MM.1S (cell line): ENCODE measurements around the gene COG5.

Experiments
- DNase-seq: peaks from one replicate; pipeline ENCODE4 v3.0.0-alpha.2; 2015
- H2AFZ ChIP-seq: fragments of 300-600 bp; sonication (generic); 2 replicates; pipeline ENCODE4 v1.6.0; 2016; ENCODE audit warnings: antibody characterized with exemption, low read length
- H3F3A ChIP-seq: fragments of 300-600 bp; sonication (generic); 2 replicates; pipeline ENCODE4 v1.6.1; 2016; ENCODE audit warnings: mild to moderate bottlenecking, antibody characterized with exemption, low read length, moderate library complexity, mixed read lengths; ENCODE audit not compliant: insufficient read depth
- H3K27ac ChIP-seq: fragments of 300-600 bp; sonication (generic); 2 replicates; pipeline ENCODE4 v1.5.1; 2016; ENCODE audit warnings: mild to moderate bottlenecking, low read length
- H3K27me3 ChIP-seq: fragments of 300-600 bp; sonication (generic); replicated peaks from 2 replicates; pipeline ENCODE4 v1.6.0; 2016; ENCODE audit warnings: low read length; ENCODE audit not compliant: insufficient read depth
- H3K36me3 ChIP-seq: fragments of 300-600 bp; sonication (generic); replicated peaks from 2 replicates; pipeline ENCODE4 v1.6.1; 2016; ENCODE audit warnings: mild to moderate bottlenecking, low read length, mixed read lengths; ENCODE audit not compliant: insufficient read depth
- H3K4me1 ChIP-seq: fragments of 300-600 bp; sonication (generic); 2 replicates; pipeline ENCODE4 v1.6.1; 2016; ENCODE audit warnings: low read length, mixed read lengths
- H3K4me2 ChIP-seq: fragments of 300-600 bp; sonication (generic); 2 replicates; pipeline ENCODE4 v1.6.0; 2016; ENCODE audit warnings: low read depth, low read length
- H3K4me3 ChIP-seq: fragments of 300-600 bp; sonication (generic); 2 replicates; pipeline ENCODE4 v1.5.1; 2016; ENCODE audit warnings: low read length, mixed read lengths
- H3K79me2 ChIP-seq: fragments of 300-600 bp; sonication (generic); 2 replicates; pipeline ENCODE4 v1.6.1; 2016; ENCODE audit warnings: mixed run types, low read length, mixed read lengths
- H3K9ac ChIP-seq: fragments of 300-600 bp; sonication (generic); 2 replicates; pipeline ENCODE4 v1.6.1; 2016; ENCODE audit warnings: low read length, mixed read lengths
- H3K9me2 ChIP-seq: fragments of 300-600 bp; sonication (generic); replicated peaks from 2 replicates; pipeline ENCODE4 v1.6.1; 2016; ENCODE audit warnings: mild to moderate bottlenecking, low read length, mixed read lengths; ENCODE audit not compliant: insufficient read depth
- H3K9me3 ChIP-seq: fragments of 300-600 bp; sonication (generic); replicated peaks from 2 replicates; pipeline ENCODE4 v1.6.1; 2016; ENCODE audit warnings: mild to moderate bottlenecking, low read length, mixed read lengths; ENCODE audit not compliant: insufficient read depth
- H4K20me1 ChIP-seq: fragments of 300-600 bp; sonication (generic); 2 replicates; pipeline ENCODE4 v1.6.1; 2016; ENCODE audit warnings: mild to moderate bottlenecking, low read length, moderate library complexity, mixed read lengths; ENCODE audit not compliant: insufficient read depth
- CTCF ChIP-seq: fragments of 300-600 bp; sonication (generic); IDR thresholded peaks from 2 replicates; pipeline ENCODE4 v1.5.1; 2016; ENCODE audit warnings: antibody characterized with exemption, low read length, mixed read lengths
- EZH2 ChIP-seq: fragments of 300-600 bp; sonication (generic); optimal IDR thresholded peaks from 2 replicates; pipeline ENCODE3; 2017; ENCODE audit warnings: low read depth, mild to moderate bottlenecking, antibody characterized with exemption, low read length, mixed read lengths
- EZH2phosphoT487 ChIP-seq: fragments of 300-600 bp; sonication (generic); IDR thresholded peaks from 2 replicates; pipeline ENCODE4 v1.6.1; 2018; ENCODE audit warnings: antibody characterized with exemption, low read length

The COG5 gene

GRCh38 chr7:107372298-107372697, 191.4 kb downstream of the COG5 start:
- Histone ChIP-seq H3K9me2 (no peaks in the 10 kb centered on the region), H3K27ac (no peak overlapping the region), H3K4me2 (no peak overlapping the region), H3K36me3 (no peaks in the 10 kb centered on the region), H3F3A (no peaks in the 10 kb centered on the region), H4K20me1 (no peaks in the 10 kb centered on the region), H3K79me2 (no peaks in the 10 kb centered on the region), H3K9me3 (no peaks in the 10 kb centered on the region), H3K27me3 (no peaks in the 10 kb centered on the region), H3K4me1 (no peaks in the 10 kb centered on the region), H2AFZ (no peak overlapping the region), H3K9ac (no peak overlapping the region), H3K4me3 (no peak overlapping the region)
- no peak for DNase-seq
- TF ChIP-seq EZH2phosphoT487, result no peak
- TF ChIP-seq EZH2, result no peak

- H3K4me2 ChIP-seq, result no peak overlapping the region
- no peaks in the 10 kb centered on the region for H3K27me3 ChIP-seq
- H3K79me2 ChIP-seq, result no peaks in the 10 kb centered on the region
- DNase-seq, result no peak
- no peak overlapping the region for H2AFZ ChIP-seq
- H3K9me2 ChIP-seq, result no peaks in the 10 kb centered on the region
- H3K9ac ChIP-seq, result no peak overlapping the region
- TF ChIP-seq CTCF (no peak), EZH2 (no peak), EZH2phosphoT487 (no peak)
- H4K20me1 ChIP-seq, result no peaks in the 10 kb centered on the region
- no peaks in the 10 kb centered on the region for H3K36me3 ChIP-seq
- no peaks in the 10 kb centered on the region for H3K9me3 ChIP-seq
- no peak overlapping the region for H3K4me3 ChIP-seq
- no peaks in the 10 kb centered on the region for H3F3A ChIP-seq
- H3K27ac ChIP-seq, result no peak overlapping the region
- no peaks in the 10 kb centered on the region for H3K4me1 ChIP-seq
Measured at GRCh38 chr7:107370816-107371215, 192.9 kb downstream of the COG5 start.

GRCh38 chr7:107364787-107365186, 198.9 kb downstream of the COG5 start:
- Histone ChIP-seq H3K9ac (no peak overlapping the region), H3K4me2 (no peak overlapping the region)

More at GRCh38 chr7:107364787-107365186, 198.9 kb downstream of the COG5 start:
- Histone ChIP-seq H3K9me2 (no peaks in the 10 kb centered on the region), H4K20me1 (no peaks in the 10 kb centered on the region), H3K27ac (no peak overlapping the region), H3K4me3 (no peak overlapping the region), H3K79me2 (no peaks in the 10 kb centered on the region), H3K36me3 (no peaks in the 10 kb centered on the region), H3K27me3 (no peaks in the 10 kb centered on the region), H2AFZ (no peak overlapping the region), H3F3A (no peaks in the 10 kb centered on the region), H3K4me1 (no peaks in the 10 kb centered on the region), H3K9me3 (no peaks in the 10 kb centered on the region)
- TF ChIP-seq EZH2 (no peak), CTCF (no peak), EZH2phosphoT487 (no peak)
- DNase-seq, result no peak
